ENCODE data around the gene CAMTA1.

The CAMTA1 gene

DNA sequence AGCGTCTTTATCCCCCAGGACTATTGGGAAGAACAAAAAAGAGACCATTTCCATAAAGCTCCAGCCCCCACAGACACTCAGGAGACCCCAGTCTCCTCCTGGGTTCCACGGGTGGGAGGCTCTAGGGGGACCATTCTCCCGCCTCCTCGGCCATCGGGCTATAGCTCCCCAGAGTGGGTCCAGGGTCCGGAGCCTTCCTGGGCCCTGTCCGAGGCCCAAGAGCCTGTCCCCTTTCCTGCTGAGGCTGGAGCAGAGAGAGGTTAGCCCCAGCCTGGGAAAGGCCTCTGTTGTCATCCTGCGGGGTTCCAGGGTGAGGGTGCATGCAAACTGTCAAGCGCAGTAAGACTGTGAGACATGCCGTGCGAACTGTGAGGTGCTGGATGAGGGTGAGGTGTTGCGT lies 166.3 kb downstream of the CAMTA1 start:
- Histone ChIP-seq H3K4me1 (peaks cover 33% of the 10 kb centered on the region), H4K20me1 (no peaks in the 10 kb centered on the region), H3K4me2 (no peak overlapping the region), H3K36me3 (no peaks in the 10 kb centered on the region), H3K27ac (no peak overlapping the region), H3K9me3 (no peaks in the 10 kb centered on the region), H3K9ac (no peak overlapping the region), H3K4me3 (no peak overlapping the region), H3K27me3 (no peaks in the 10 kb centered on the region)
- TF ChIP-seq Cebpa-rat (IDR thresholded peaks at IDR 0.05): no peak

DNA sequence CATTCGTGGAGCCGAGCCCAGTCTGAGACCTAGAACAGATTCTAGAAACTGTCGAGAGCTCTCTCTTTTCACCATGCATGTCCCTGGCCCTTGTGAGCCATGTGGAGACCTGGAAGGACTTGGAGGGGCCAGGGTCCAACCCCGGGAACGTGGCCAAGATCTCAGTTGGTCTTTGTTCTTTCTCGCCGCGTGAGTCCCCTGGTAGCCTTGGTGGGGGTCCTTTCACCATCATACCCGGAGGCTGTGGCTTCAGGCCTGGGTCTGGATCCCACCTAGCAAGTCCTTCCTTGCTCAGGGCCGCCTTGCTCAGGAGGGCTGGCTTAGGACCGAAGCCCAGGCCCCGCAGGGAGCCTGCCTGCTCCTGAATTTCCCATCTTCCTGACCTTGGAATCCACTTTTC lies 168.0 kb downstream of the CAMTA1 start:
- H3K27me3 ChIP-seq: no peaks in the 10 kb centered on the region
- no peak overlapping the region for H3K27ac ChIP-seq
- no peak overlapping the region for H3K4me3 ChIP-seq
- H4K20me1 ChIP-seq: no peaks in the 10 kb centered on the region
- no peak overlapping the region for H3K9ac ChIP-seq
- no peaks in the 10 kb centered on the region for H3K36me3 ChIP-seq
- no peak overlapping the region for H3K4me2 ChIP-seq
- no peaks in the 10 kb centered on the region for H3K9me3 ChIP-seq
- TF ChIP-seq Cebpa-rat (IDR thresholded peaks at IDR 0.05): no peak
- peaks cover 33% of the 10 kb centered on the region for H3K4me1 ChIP-seq

DNA sequence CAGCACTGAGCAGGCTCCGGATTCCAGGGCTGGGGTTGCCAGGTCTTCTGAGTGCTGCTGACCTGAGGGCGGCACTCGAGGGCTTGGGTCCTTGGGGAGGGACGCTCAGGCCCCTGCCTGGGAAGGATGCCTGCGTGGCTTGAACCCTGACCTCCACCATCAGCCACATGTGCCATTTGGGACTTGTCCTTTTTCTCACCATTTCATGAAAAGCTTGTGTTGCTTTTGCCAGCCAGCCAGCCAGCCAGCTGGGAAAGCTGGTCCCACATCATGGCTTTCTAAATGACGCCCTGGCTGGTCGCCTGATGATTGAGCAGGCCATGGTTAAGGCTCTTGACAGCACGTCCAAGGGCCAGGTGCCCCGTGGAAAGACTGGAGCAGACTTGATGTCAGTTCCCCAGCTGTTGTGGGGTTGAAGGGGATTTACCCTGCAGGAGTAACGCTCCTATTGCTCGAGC lies 168.7 kb downstream of the CAMTA1 start:
- no peak overlapping the region for H3K4me3 ChIP-seq
- no peak for TF ChIP-seq Cebpa-rat (IDR thresholded peaks at IDR 0.05)
- H3K9me3 ChIP-seq: no peaks in the 10 kb centered on the region
- H3K4me1 ChIP-seq: peaks cover 40% of the 10 kb centered on the region
- H3K27me3 ChIP-seq: no peaks in the 10 kb centered on the region
- H3K4me2 ChIP-seq: no peak overlapping the region; the same call in 1 of the 2 replicates
- no peak overlapping the region for H3K27ac ChIP-seq
- no peaks in the 10 kb centered on the region for H3K36me3 ChIP-seq
- no peaks in the 10 kb centered on the region for H4K20me1 ChIP-seq
- H3K9ac ChIP-seq: no peak overlapping the region

DNA sequence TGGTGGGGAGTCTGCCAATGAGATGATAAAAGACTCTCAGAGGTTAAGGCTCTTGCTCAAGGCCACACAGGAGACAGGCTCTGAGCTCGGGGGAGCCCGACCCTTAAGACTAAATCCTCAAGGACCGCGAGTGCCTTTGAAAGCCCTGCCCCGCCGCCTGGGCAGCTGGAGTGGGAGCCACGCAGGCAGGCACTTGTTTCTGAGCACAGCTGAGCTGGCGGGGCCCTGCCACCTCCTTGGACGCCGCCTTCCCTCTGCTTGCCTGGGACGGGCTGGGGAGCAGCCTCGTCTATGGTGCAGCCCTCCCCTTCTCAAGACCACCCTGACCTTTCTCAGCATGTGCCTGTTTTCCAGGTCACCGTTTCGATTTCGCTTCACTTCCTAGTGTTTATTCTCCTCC lies 169.3 kb downstream of the CAMTA1 start:
- Histone ChIP-seq H4K20me1 (no peaks in the 10 kb centered on the region), H3K4me3 (no peak overlapping the region), H3K9ac (no peak overlapping the region), H3K9me3 (no peaks in the 10 kb centered on the region), H3K27ac (no peak overlapping the region), H3K36me3 (no peaks in the 10 kb centered on the region), H3K4me1 (peaks cover 45% of the 10 kb centered on the region), H3K27me3 (no peaks in the 10 kb centered on the region), H3K4me2 (peak overlapping the region; percentile 6; the same call in 1 of the 2 replicates)
- no peak for TF ChIP-seq Cebpa-rat (IDR thresholded peaks at IDR 0.05)

DNA sequence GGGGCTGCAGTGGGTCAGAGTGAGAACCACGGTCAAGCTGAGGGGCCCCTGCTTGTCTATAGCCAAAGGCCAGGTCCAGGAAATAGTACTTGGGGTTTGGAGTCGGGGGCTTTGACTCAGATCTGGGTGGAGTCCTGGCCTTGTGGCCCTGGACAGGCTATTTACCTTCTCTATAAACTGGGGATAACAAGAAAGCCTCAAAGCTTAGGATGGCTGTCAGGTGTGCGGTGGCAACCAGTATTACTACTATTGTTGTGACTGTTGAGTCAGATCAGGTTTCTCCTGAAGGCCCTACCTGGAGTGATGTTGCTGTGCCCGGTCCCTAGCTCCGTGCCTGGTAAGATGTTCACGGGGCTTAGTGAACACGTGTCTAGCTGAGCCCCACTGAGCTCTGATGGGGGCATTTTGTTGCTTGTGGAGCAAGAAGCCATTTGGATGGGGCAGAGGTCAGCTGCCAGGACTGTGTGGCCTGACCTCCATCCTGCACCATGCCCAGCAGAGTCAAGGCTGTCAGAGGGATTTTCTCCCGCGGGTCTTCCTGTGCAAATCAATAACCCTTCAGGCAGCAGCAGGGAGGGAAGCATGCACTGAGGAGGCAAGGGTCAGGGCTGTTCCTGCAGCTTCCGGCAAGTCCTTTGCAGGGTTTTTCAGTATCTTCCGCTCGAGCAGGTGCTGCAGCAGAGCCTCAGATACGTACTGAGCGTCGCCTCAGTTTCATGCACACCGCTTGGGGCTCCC lies 170.3 kb downstream of the CAMTA1 start:
- no peak for TF ChIP-seq Cebpa-rat (IDR thresholded peaks at IDR 0.05)
- Histone ChIP-seq H3K27ac (no peak overlapping the region), H3K9me3 (no peaks in the 10 kb centered on the region), H4K20me1 (no peaks in the 10 kb centered on the region), H3K27me3 (no peaks in the 10 kb centered on the region), H3K4me2 (no peak overlapping the region), H3K9ac (no peak overlapping the region), H3K4me1 (peaks cover 39% of the 10 kb centered on the region), H3K4me3 (no peak overlapping the region), H3K36me3 (no peaks in the 10 kb centered on the region)

DNA sequence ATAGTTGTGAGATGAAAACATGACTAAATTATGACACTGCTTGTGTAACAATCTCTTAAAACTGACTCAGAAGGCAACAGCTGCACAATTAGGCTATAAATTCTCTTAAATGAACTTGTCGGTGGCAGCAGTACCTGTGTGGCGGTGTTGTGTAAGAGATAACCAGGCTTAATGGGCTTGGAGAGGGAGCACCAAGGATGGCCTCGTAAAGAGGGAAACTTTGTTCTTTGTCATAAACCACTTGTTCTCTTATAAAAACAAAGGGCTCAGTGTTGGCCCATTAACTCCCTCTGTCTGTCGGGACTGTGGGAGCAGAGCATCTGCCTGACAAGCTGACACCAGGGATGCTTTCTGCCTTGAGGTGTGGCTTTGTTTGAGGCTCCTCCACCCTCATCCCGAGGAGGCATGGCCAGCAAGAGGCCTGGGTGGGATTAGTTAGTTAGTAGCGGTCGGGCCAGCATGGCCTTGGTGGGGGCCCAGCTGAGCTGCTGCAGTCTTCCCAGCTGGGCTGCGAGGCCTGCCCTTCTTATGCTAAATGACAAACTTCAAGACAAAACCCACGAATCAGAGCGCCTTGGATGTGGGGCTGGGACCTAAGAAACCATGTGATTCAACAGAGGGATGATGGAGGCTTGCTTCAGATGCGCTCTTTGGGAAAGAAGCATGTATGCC lies 171.4 kb downstream of the CAMTA1 start:
- Histone ChIP-seq H3K9me3 (no peaks in the 10 kb centered on the region), H4K20me1 (no peaks in the 10 kb centered on the region), H3K27me3 (no peaks in the 10 kb centered on the region), H3K9ac (no peak overlapping the region), H3K36me3 (no peaks in the 10 kb centered on the region), H3K4me2 (no peak overlapping the region), H3K27ac (no peak overlapping the region), H3K4me3 (no peak overlapping the region), H3K4me1 (peaks cover 29% of the 10 kb centered on the region)
- no peak for TF ChIP-seq Cebpa-rat (IDR thresholded peaks at IDR 0.05)

DNA sequence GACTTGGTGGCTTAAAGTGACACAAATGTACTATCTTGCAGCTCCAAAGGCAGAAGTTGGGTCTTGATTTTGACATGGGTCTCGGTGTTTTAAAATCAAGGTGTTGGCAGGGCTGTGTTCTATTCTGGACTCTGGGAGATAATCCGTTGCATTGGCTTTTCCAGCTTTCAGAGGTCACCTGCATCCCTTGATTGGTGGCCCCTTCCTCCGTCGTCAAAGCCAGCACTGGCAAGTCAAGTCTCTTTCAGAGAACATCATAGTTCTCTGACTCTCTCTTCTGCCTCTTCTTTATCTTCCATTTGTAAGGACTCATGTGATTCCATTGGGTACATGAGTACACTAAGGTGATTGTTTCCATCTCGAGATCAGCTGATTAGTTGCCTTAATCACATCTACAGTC lies 172.1 kb downstream of the CAMTA1 start:
- peaks cover 33% of the 10 kb centered on the region for H3K4me1 ChIP-seq
- TF ChIP-seq Cebpa-rat (IDR thresholded peaks at IDR 0.05): no peak
- H4K20me1 ChIP-seq: no peaks in the 10 kb centered on the region
- H3K27ac ChIP-seq: no peak overlapping the region
- no peaks in the 10 kb centered on the region for H3K36me3 ChIP-seq
- no peak overlapping the region for H3K4me2 ChIP-seq
- H3K9me3 ChIP-seq: no peaks in the 10 kb centered on the region
- no peak overlapping the region for H3K9ac ChIP-seq
- H3K27me3 ChIP-seq: no peaks in the 10 kb centered on the region
- no peak overlapping the region for H3K4me3 ChIP-seq

DNA sequence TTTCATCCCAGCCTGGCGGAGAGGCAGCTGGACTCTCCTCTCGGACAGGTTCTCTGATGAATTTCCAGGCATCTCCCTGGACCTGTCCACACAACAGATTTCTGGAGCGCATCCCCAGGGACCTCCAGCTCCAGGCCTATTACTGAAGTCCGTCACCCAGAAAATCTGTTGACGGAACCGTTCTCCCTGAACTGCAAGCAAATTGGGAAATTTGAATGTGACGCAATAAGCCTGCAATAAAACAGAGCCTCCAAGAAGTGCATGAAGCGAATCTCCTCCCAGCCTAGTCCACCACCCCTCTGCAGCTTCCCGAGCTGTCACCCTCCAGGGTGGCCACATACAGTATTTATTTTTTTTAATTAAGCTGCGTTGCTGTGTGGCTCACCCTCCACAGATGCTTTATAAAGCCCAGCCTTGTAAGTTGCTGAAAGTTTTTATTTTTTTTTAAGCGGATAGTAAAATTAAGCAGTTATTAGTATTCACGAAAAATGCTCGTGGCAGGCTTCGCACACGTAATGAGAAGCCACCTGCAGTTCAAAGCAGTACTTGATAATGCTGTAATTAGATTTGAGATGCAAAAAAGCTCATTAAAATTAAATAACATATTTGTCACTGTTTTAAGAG lies 173.3 kb downstream of the CAMTA1 start:
- no peaks in the 10 kb centered on the region for H3K9me3 ChIP-seq
- no peaks in the 10 kb centered on the region for H3K36me3 ChIP-seq
- no peak overlapping the region for H3K27ac ChIP-seq
- H3K27me3 ChIP-seq: no peaks in the 10 kb centered on the region
- H4K20me1 ChIP-seq: no peaks in the 10 kb centered on the region
- H3K4me3 ChIP-seq: no peak overlapping the region
- peak; percentile 79; the same call in 1 of the 2 replicates for TF ChIP-seq Cebpa-rat (IDR thresholded peaks at IDR 0.05)
- H3K9ac ChIP-seq: no peak overlapping the region
- peaks cover 36% of the 10 kb centered on the region for H3K4me1 ChIP-seq
- H3K4me2 ChIP-seq: peak overlapping the region; percentile 53; the same call in 1 of the 2 replicates

DNA sequence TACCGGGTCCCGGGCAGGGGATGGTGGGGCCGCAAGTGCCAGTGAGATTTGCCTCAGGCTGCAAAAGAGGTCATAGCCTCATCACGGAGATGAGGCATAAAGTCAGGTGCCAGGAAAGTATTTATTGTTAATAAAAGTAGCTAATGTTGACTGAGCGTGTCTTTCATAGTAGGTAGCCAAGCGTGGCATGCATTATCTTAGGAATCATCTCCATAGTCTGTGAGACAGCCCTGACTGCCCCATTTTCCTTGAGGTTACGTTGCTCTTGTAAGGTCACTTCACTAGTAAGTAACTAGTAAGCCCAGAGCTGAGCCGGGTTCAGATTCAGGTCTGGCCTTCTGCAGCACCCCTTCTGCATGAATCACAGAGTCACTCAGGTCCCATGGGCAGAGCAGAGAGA lies 174.2 kb downstream of the CAMTA1 start:
- H4K20me1 ChIP-seq: no peaks in the 10 kb centered on the region
- no peak for TF ChIP-seq Cebpa-rat (IDR thresholded peaks at IDR 0.05)
- H3K4me3 ChIP-seq: no peak overlapping the region
- H3K27ac ChIP-seq: no peak overlapping the region
- peaks cover 39% of the 10 kb centered on the region for H3K4me1 ChIP-seq
- no peaks in the 10 kb centered on the region for H3K36me3 ChIP-seq
- H3K9ac ChIP-seq: no peak overlapping the region
- no peaks in the 10 kb centered on the region for H3K27me3 ChIP-seq
- H3K4me2 ChIP-seq: peak overlapping the region; percentile 53
- H3K9me3 ChIP-seq: no peaks in the 10 kb centered on the region

DNA sequence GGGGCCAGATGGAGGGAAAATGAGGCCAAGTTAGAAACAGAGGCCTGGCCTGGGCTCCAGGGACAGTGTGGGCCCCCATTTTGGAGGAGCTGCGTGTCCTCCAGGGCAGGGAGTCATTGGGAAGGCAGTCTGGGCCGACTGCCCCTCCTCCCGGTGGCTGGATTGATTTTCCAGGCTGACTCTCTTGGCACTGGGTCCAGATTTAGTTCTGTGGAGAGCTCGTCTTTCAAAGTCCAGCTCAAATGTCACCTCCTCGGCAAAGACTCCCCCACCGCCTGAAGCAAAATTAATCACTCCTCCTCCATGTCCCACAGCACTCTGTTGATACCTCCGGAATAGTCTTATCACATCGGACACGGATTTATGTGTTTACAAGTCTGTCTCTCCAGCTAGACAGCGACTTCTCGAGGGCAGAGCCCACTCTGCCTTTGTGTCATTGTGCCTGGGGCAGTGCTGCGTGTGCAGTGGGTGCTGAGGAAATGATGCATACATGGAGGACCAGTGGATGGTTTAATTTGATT lies 175.1 kb downstream of the CAMTA1 start:
- no peak overlapping the region for H3K27ac ChIP-seq
- H3K9ac ChIP-seq: no peak overlapping the region
- H3K27me3 ChIP-seq: no peaks in the 10 kb centered on the region
- peaks cover 45% of the 10 kb centered on the region for H3K4me1 ChIP-seq
- no peak overlapping the region for H3K4me3 ChIP-seq
- H3K36me3 ChIP-seq: no peaks in the 10 kb centered on the region
- no peaks in the 10 kb centered on the region for H3K9me3 ChIP-seq
- H3K4me2 ChIP-seq: no peak overlapping the region
- no peak for TF ChIP-seq Cebpa-rat (IDR thresholded peaks at IDR 0.05)
- H4K20me1 ChIP-seq: no peaks in the 10 kb centered on the region
